Measurements from ENCODE around the gene UROC1. TPM values are rescaled to one million over a fixed set of nuclear protein-coding genes. Genes with fewer than 3 reads are reported as not detected.

The UROC1 gene
- total RNA-seq, 1 experiment from 2014 or later: not detected

GRCh38 chr3:126494204-126494969, 23.2 kb downstream of the UROC1 start:
- Mint-ChIP-seq H3K4me3 (no peak overlapping the region; a peak in 1 of 5 replicates), H3K27me3 (ENCODE audit: low read depth) (peaks cover under 1% of the 10 kb centered on the region; the same call in 1 of the 2 replicates), H3K27ac (peak overlapping the region in 2 of 3 experiments; percentile 55 to 60; a peak in 2 of 7 replicates), H3K9me3 (no peaks in the 10 kb centered on the region), H3K36me3 (ENCODE audit: insufficient read depth in 1 of 3, low read depth in 3 of 3) (no peaks in the 10 kb centered on the region; a peak in 1 of 7 replicates), H3K4me1 (peaks cover 11 to 17% of the 10 kb centered on the region in 2 experiments)
- Histone ChIP-seq H2BK15ac (ENCODE audit: low read depth, low read length) (no peak overlapping the region), H3K9me3 (ENCODE audit: control insufficient read depth, low read depth, low read length) (no peaks in the 10 kb centered on the region), H2BK20ac (ENCODE audit: low read depth, low read length, poor library complexity, severe bottlenecking) (no peak overlapping the region), H4K91ac (ENCODE audit: insufficient read length, low read depth, low read length) (no peak overlapping the region), H3K23ac (ENCODE audit: insufficient read length, low read depth, low read length) (no peak overlapping the region), H3K27me3 (ENCODE audit: insufficient read depth, low read length) (no peaks in the 10 kb centered on the region), H3K79me1 (ENCODE audit: insufficient read depth, low read depth, low read length, poor library complexity, severe bottlenecking) (no peaks in the 10 kb centered on the region), H3K4me1 (ENCODE audit: insufficient read depth, low read length) (peaks cover 3% of the 10 kb centered on the region; the same call in 1 of the 2 replicates), H2BK12ac (ENCODE audit: insufficient read length, low read depth, low read length) (no peak overlapping the region), H3K4me2 (ENCODE audit: insufficient read depth, insufficient read length, low read length) (no peak overlapping the region), H2AFZ (ENCODE audit: low read length) (no peak overlapping the region), H3K27ac (ENCODE audit: insufficient read length, low read depth, low read length) (no peak overlapping the region), H2AK5ac (ENCODE audit: insufficient read length, low read length) (no peak overlapping the region), H3K56ac (ENCODE audit: insufficient read length, low read depth, low read length) (no peak overlapping the region), H3K79me2 (ENCODE audit: insufficient read depth, low read length) (no peaks in the 10 kb centered on the region), H3K4ac (ENCODE audit: low read depth, low read length) (no peak overlapping the region), H3K23me2 (ENCODE audit: insufficient read length, low read depth, low read length, poor library complexity, severe bottlenecking) (no peaks in the 10 kb centered on the region), H4K5ac (ENCODE audit: insufficient read length, low read depth, low read length) (no peak overlapping the region), H4K8ac (replicated peaks; ENCODE audit: insufficient read length, low read depth, low read length) (no peak overlapping the region), H4K20me1 (ENCODE audit: control insufficient read depth, insufficient read depth, insufficient read length) (no peaks in the 10 kb centered on the region), H2BK120ac (ENCODE audit: low read depth, low read length, poor library complexity, severe bottlenecking) (no peak overlapping the region), H3K18ac (ENCODE audit: insufficient read length, low read depth, low read length) (no peak overlapping the region), H3K14ac (ENCODE audit: insufficient read depth, low read length) (no peak overlapping the region), H3T11ph (ENCODE audit: low read length) (no peak overlapping the region), H2BK5ac (ENCODE audit: insufficient read length, low read length) (no peak overlapping the region), H3K9ac (ENCODE audit: extremely low read depth, insufficient read length, low read length) (no peak overlapping the region)
- TF ChIP-seq CTCF (conservative IDR thresholded peaks at IDR 0.05): no peak
- no peak for DNase-seq
- WGBS (ENCODE audit: extremely low coverage, insufficient read length, low lambda C conversion rate): no CpG with 5 or more reads among the region's 12 CpGs
